ENCODE results near the gene DNAJC16.

DNA sequence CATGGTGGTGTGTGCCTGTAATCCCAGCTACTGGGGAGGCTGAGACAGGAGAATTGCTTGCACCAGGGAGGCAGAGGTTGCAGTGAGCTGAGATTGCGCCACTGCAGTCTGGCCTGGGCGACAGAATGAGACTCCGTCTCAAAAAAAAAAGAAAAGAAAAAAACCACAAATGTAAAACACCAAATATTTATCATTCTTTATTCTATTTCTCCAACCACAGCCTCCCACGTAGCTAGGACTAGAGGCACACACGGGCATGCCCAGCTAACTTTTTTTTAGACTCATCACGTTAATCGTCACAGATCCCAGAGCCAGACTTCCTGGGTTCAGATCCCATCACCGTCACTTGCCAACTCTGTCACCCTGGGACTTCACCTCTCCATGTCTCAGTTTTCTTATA, 13.5 kb downstream of the DNAJC16 start:
- TF ChIP-seq, protein P1, sequence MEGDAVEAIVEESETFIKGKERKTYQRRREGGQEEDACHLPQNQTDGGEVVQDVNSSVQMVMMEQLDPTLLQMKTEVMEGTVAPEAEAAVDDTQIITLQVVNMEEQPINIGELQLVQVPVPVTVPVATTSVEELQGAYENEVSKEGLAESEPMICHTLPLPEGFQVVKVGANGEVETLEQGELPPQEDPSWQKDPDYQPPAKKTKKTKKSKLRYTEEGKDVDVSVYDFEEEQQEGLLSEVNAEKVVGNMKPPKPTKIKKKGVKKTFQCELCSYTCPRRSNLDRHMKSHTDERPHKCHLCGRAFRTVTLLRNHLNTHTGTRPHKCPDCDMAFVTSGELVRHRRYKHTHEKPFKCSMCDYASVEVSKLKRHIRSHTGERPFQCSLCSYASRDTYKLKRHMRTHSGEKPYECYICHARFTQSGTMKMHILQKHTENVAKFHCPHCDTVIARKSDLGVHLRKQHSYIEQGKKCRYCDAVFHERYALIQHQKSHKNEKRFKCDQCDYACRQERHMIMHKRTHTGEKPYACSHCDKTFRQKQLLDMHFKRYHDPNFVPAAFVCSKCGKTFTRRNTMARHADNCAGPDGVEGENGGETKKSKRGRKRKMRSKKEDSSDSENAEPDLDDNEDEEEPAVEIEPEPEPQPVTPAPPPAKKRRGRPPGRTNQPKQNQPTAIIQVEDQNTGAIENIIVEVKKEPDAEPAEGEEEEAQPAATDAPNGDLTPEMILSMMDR (IDR thresholded peaks at IDR 0.05; ENCODE audit: low read depth, low read length, missing input control) = no peak
- TF ChIP-seq YY1 (IDR thresholded peaks at IDR 0.05) (no peak), RXRA (IDR thresholded peaks at IDR 0.05) (no peak), JUND (IDR thresholded peaks at IDR 0.05) (no peak), GABPA (IDR thresholded peaks at IDR 0.05 in 1 of 2, conservative IDR thresholded peaks at IDR 0.05 in 1 of 2) (no peak), TAF1 (conservative IDR thresholded peaks at IDR 0.05) (no peak), SP1 (IDR thresholded peaks at IDR 0.05) (no peak), EGR1 (IDR thresholded peaks at IDR 0.05; ENCODE audit: low read depth in 2 of 2) (no peak), HNF4G (IDR thresholded peaks at IDR 0.05) (no peak)
- TF ChIP-seq, protein P2, sequence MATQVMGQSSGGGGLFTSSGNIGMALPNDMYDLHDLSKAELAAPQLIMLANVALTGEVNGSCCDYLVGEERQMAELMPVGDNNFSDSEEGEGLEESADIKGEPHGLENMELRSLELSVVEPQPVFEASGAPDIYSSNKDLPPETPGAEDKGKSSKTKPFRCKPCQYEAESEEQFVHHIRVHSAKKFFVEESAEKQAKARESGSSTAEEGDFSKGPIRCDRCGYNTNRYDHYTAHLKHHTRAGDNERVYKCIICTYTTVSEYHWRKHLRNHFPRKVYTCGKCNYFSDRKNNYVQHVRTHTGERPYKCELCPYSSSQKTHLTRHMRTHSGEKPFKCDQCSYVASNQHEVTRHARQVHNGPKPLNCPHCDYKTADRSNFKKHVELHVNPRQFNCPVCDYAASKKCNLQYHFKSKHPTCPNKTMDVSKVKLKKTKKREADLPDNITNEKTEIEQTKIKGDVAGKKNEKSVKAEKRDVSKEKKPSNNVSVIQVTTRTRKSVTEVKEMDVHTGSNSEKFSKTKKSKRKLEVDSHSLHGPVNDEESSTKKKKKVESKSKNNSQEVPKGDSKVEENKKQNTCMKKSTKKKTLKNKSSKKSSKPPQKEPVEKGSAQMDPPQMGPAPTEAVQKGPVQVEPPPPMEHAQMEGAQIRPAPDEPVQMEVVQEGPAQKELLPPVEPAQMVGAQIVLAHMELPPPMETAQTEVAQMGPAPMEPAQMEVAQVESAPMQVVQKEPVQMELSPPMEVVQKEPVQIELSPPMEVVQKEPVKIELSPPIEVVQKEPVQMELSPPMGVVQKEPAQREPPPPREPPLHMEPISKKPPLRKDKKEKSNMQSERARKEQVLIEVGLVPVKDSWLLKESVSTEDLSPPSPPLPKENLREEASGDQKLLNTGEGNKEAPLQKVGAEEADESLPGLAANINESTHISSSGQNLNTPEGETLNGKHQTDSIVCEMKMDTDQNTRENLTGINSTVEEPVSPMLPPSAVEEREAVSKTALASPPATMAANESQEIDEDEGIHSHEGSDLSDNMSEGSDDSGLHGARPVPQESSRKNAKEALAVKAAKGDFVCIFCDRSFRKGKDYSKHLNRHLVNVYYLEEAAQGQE (IDR thresholded peaks at IDR 0.05) = no peak
- TF ChIP-seq, protein P3, sequence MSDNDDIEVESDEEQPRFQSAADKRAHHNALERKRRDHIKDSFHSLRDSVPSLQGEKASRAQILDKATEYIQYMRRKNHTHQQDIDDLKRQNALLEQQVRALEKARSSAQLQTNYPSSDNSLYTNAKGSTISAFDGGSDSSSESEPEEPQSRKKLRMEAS (IDR thresholded peaks at IDR 0.05) = no peak
